Measurements from ENCODE around the gene ARID1B. TPM values are rescaled to one million over a fixed set of nuclear protein-coding genes. Genes with fewer than 3 reads are reported as not detected.

ARID1B gene
- polyA plus RNA-seq, 4 donors, result 7.3 to 43.5 (median 17.0) TPM

- no peak for DNase-seq
- Histone ChIP-seq H3K4me3 (ENCODE audit: low read depth in 1 of 3, low read length in 3 of 3) (no peak overlapping the region), H3K4me1 (ENCODE audit: control insufficient read depth in 3 of 3, insufficient read depth in 2 of 3, low read depth in 1 of 3, low read length in 2 of 3) (peaks cover 2 to 9% (median 8%) of the 10 kb centered on the region in 3 donors), H3K27ac (ENCODE audit: low read depth in 1 of 3, low read length in 2 of 3) (no peak overlapping the region), H3K27me3 (ENCODE audit: control insufficient read depth in 3 of 3, insufficient read depth in 3 of 3, low read length in 3 of 3) (no peaks in the 10 kb centered on the region), H3K9me3 (ENCODE audit: control insufficient read depth in 2 of 2, insufficient read depth in 1 of 2, low read depth in 1 of 2, low read length in 1 of 2) (no peaks in the 10 kb centered on the region), H3K36me3 (ENCODE audit: control insufficient read depth in 3 of 3, insufficient read depth in 2 of 3, low read depth in 1 of 3, low read length in 3 of 3) (peaks cover 0 to 10% (median 0%) of the 10 kb centered on the region in 3 donors)
- 90 to 95% (median 91%) methylated on average over 9 of the region's 9 CpGs for WGBS, 3 donors
- FAIRE-seq, result no peak
Observed at GRCh38 chr6:157061770-157062594, 284.8 kb downstream of the ARID1B start.

GRCh38 chr6:157063176-157063905 is 286.2 kb downstream of the ARID1B start:
- H3K4me1 ChIP-seq (ENCODE audit: control insufficient read depth in 3 of 3, insufficient read depth in 2 of 3, low read depth in 1 of 3, low read length in 2 of 3), result peaks cover 2 to 19% (median 12%) of the 10 kb centered on the region in 3 donors
- no peak overlapping the region for H3K4me3 ChIP-seq (ENCODE audit: low read depth in 1 of 3, low read length in 3 of 3)
- WGBS, 3 donors, result 24 to 48% (median 26%) methylated on average over 2 of the region's 2 CpGs
- no peaks in the 10 kb centered on the region for H3K9me3 ChIP-seq (ENCODE audit: control insufficient read depth in 2 of 2, insufficient read depth in 1 of 2, low read depth in 1 of 2, low read length in 1 of 2)
- no peak overlapping the region for H3K27ac ChIP-seq (ENCODE audit: low read depth in 1 of 3, low read length in 2 of 3)
- H3K27me3 ChIP-seq (ENCODE audit: control insufficient read depth in 3 of 3, insufficient read depth in 3 of 3, low read length in 3 of 3), result no peaks in the 10 kb centered on the region
- FAIRE-seq (no peak), DNase-seq (peak in 1 of 2 donors; percentile 18)
- H3K36me3 ChIP-seq (ENCODE audit: control insufficient read depth in 3 of 3, insufficient read depth in 2 of 3, low read depth in 1 of 3, low read length in 3 of 3), result peaks cover 0 to 10% (median 0%) of the 10 kb centered on the region in 3 donors

GRCh38 chr6:157063923-157064322 is 286.7 kb downstream of the ARID1B start:
- no peak overlapping the region for H3K27ac ChIP-seq (ENCODE audit: low read depth in 1 of 3, low read length in 2 of 3)
- 85 to 90% (median 88%) methylated on average over 5 of the region's 5 CpGs for WGBS, 3 donors
- no peak for FAIRE-seq
- no peaks in the 10 kb centered on the region for H3K27me3 ChIP-seq (ENCODE audit: control insufficient read depth in 3 of 3, insufficient read depth in 3 of 3, low read length in 3 of 3)
- peaks cover 2 to 22% (median 13%) of the 10 kb centered on the region in 3 donors for H3K4me1 ChIP-seq (ENCODE audit: control insufficient read depth in 3 of 3, insufficient read depth in 2 of 3, low read depth in 1 of 3, low read length in 2 of 3)
- DNase-seq, result no peak
- no peak overlapping the region for H3K4me3 ChIP-seq (ENCODE audit: low read depth in 1 of 3, low read length in 3 of 3)
- H3K36me3 ChIP-seq (ENCODE audit: control insufficient read depth in 3 of 3, insufficient read depth in 2 of 3, low read depth in 1 of 3, low read length in 3 of 3), result peaks cover 0 to 6% (median 0%) of the 10 kb centered on the region in 3 donors
- no peaks in the 10 kb centered on the region for H3K9me3 ChIP-seq (ENCODE audit: control insufficient read depth in 2 of 2, insufficient read depth in 1 of 2, low read depth in 1 of 2, low read length in 1 of 2)

GRCh38 chr6:157064502-157064901 is 287.3 kb downstream of the ARID1B start:
- WGBS, 3 donors, result 88 to 94% (median 93%) methylated on average over 8 of the region's 8 CpGs
- no peaks in the 10 kb centered on the region for H3K9me3 ChIP-seq (ENCODE audit: control insufficient read depth in 2 of 2, insufficient read depth in 1 of 2, low read depth in 1 of 2, low read length in 1 of 2)
- no peak for FAIRE-seq
- DNase-seq, result no peak
- peaks cover 0 to 6% (median 0%) of the 10 kb centered on the region in 3 donors for H3K36me3 ChIP-seq (ENCODE audit: control insufficient read depth in 3 of 3, insufficient read depth in 2 of 3, low read depth in 1 of 3, low read length in 3 of 3)
- H3K27ac ChIP-seq (ENCODE audit: low read depth in 1 of 3, low read length in 2 of 3), result no peak overlapping the region
- no peak overlapping the region for H3K4me3 ChIP-seq (ENCODE audit: low read depth in 1 of 3, low read length in 3 of 3)
- peaks cover under 1 to 21% (median 19%) of the 10 kb centered on the region in 3 donors for H3K4me1 ChIP-seq (ENCODE audit: control insufficient read depth in 3 of 3, insufficient read depth in 2 of 3, low read depth in 1 of 3, low read length in 2 of 3)
- no peaks in the 10 kb centered on the region for H3K27me3 ChIP-seq (ENCODE audit: control insufficient read depth in 3 of 3, insufficient read depth in 3 of 3, low read length in 3 of 3)

GRCh38 chr6:157065366-157065765 is 288.2 kb downstream of the ARID1B start:
- no peak for DNase-seq
- no peaks in the 10 kb centered on the region for H3K27me3 ChIP-seq (ENCODE audit: control insufficient read depth in 3 of 3, insufficient read depth in 3 of 3, low read length in 3 of 3)
- no peak for FAIRE-seq

GRCh38 chr6:157066781-157067491 is 289.8 kb downstream of the ARID1B start:
- H3K4me1 ChIP-seq (ENCODE audit: control insufficient read depth in 3 of 3, insufficient read depth in 2 of 3, low read depth in 1 of 3, low read length in 2 of 3), result peaks cover 0 to 30% (median 16%) of the 10 kb centered on the region in 3 donors
- 68 to 89% (median 79%) methylated on average over 6 of the region's 6 CpGs for WGBS, 3 donors

More at GRCh38 chr6:157065366-157065765, 288.2 kb downstream of the ARID1B start:
- Histone ChIP-seq H3K9me3 (ENCODE audit: control insufficient read depth in 2 of 2, insufficient read depth in 1 of 2, low read depth in 1 of 2, low read length in 1 of 2) (no peaks in the 10 kb centered on the region), H3K4me1 (ENCODE audit: control insufficient read depth in 3 of 3, insufficient read depth in 2 of 3, low read depth in 1 of 3, low read length in 2 of 3) (peaks cover 0 to 20% (median 16%) of the 10 kb centered on the region in 3 donors), H3K27ac (ENCODE audit: low read depth in 1 of 3, low read length in 2 of 3) (no peak overlapping the region), H3K36me3 (ENCODE audit: control insufficient read depth in 3 of 3, insufficient read depth in 2 of 3, low read depth in 1 of 3, low read length in 3 of 3) (peaks cover 0 to 6% (median 0%) of the 10 kb centered on the region in 3 donors), H3K4me3 (ENCODE audit: low read depth in 1 of 3, low read length in 3 of 3) (no peak overlapping the region)
- 84 to 95% (median 94%) methylated on average over 5 of the region's 5 CpGs for WGBS, 3 donors

GRCh38 chr6:157067507-157067906 is 290.3 kb downstream of the ARID1B start:
- DNase-seq (no peak), FAIRE-seq (no peak)
- Histone ChIP-seq H3K9me3 (ENCODE audit: control insufficient read depth in 2 of 2, insufficient read depth in 1 of 2, low read depth in 1 of 2, low read length in 1 of 2) (no peaks in the 10 kb centered on the region), H3K27ac (ENCODE audit: low read depth in 1 of 3, low read length in 2 of 3) (no peak overlapping the region), H3K4me3 (ENCODE audit: low read depth in 1 of 3, low read length in 3 of 3) (no peak overlapping the region), H3K36me3 (ENCODE audit: control insufficient read depth in 3 of 3, insufficient read depth in 2 of 3, low read depth in 1 of 3, low read length in 3 of 3) (peaks cover 0 to 6% (median 0%) of the 10 kb centered on the region in 3 donors), H3K4me1 (ENCODE audit: control insufficient read depth in 3 of 3, insufficient read depth in 2 of 3, low read depth in 1 of 3, low read length in 2 of 3) (peaks cover 0 to 30% (median 16%) of the 10 kb centered on the region in 3 donors), H3K27me3 (ENCODE audit: control insufficient read depth in 3 of 3, insufficient read depth in 3 of 3, low read length in 3 of 3) (no peaks in the 10 kb centered on the region)
- 83 to 94% (median 94%) methylated on average over 8 of the region's 8 CpGs for WGBS, 3 donors

More at GRCh38 chr6:157066781-157067491, 289.8 kb downstream of the ARID1B start:
- FAIRE-seq (no peak), DNase-seq (no peak)
- no peak overlapping the region for H3K4me3 ChIP-seq (ENCODE audit: low read depth in 1 of 3, low read length in 3 of 3)
- no peak overlapping the region for H3K27ac ChIP-seq (ENCODE audit: low read depth in 1 of 3, low read length in 2 of 3)
- peaks cover 0 to 6% (median 0%) of the 10 kb centered on the region in 3 donors for H3K36me3 ChIP-seq (ENCODE audit: control insufficient read depth in 3 of 3, insufficient read depth in 2 of 3, low read depth in 1 of 3, low read length in 3 of 3)
- no peaks in the 10 kb centered on the region for H3K27me3 ChIP-seq (ENCODE audit: control insufficient read depth in 3 of 3, insufficient read depth in 3 of 3, low read length in 3 of 3)
- H3K9me3 ChIP-seq (ENCODE audit: control insufficient read depth in 2 of 2, insufficient read depth in 1 of 2, low read depth in 1 of 2, low read length in 1 of 2), result no peaks in the 10 kb centered on the region

All from small intestine (tissue), 7 donors.